K562 (cell line): ENCODE results near the gene JAKMIP1. TPM values are rescaled to one million over a fixed set of nuclear protein-coding genes. Genes with fewer than 3 reads are reported as not detected.

Experiments used
- ATAC-seq: fragments of 200-7000 bp; cut with Tn5 transposase; 3 replicates; pipeline ENCODE4 v1.9.1; 2020; ENCODE audit warnings: moderate library complexity
- BruUV-seq: library from RNA; stranded (reverse); fragments of 400-500 nt; replicated peaks from 2 replicates; lab custom pipeline; 2021; lab: Mats Ljungman, UMichigan
- CTCF ChIA-PET: fragments of 300-600 bp; formaldehyde crosslinking; extraction: SDS; loops from one replicate; lab custom pipeline; 2021; ENCODE audit warnings: low intra/inter-chr PET ratio; lab: Yijun Ruan, JAX
- POLR2A ChIA-PET: fragments of 300-600, 350-650 bp; sonication (Branson Sonifier 250); formaldehyde crosslinking; extraction: SDS; loops from one replicate; lab custom pipeline; 2021; ENCODE audit warnings: antibody characterized with exemption, inconsistent platforms; lab: Yijun Ruan, JAX
- DNase-seq, 4 experiments: peaks; one replicate each; pipeline versions ENCODE4 v3.0.0 to v3.0.0-alpha.2; 2011 to 2018; ENCODE audit warnings: low spot score in 3 of 4, mixed read lengths in 3 of 4; ENCODE audit errors: extremely low read depth in 1 of 4
- FAIRE-seq: peaks from 2 replicates; lab custom pipeline; 2011; peaks lifted over from hg19 to GRCh38; lab: Jason Lieb, UNC
- H2AFZ ChIP-seq: 2 replicates; pipeline ENCODE4 v1.6.0; 2011; ENCODE audit warnings: low read depth, low read length, control low read depth, inconsistent platforms
- H3K27ac ChIP-seq: fragments of 200-600 bp; 3 replicates; pipeline ENCODE4 v1.8.0; 2011; ENCODE audit warnings: low read depth, mild to moderate bottlenecking, control low read depth, inconsistent platforms, low read length, moderate library complexity, mixed read lengths; ENCODE audit errors: extremely low read depth
- H3K27me3 ChIP-seq, 2 experiments: fragments of 300-600 bp in 1 of 2; 2 replicates in 1 of 2; 3 replicates in 1 of 2; pipeline versions ENCODE4 v1.6.0 to v1.8.0; 2011; ENCODE audit warnings: inconsistent platforms in 2 of 2, low read length in 2 of 2, mild to moderate bottlenecking in 1 of 2, mixed read lengths in 1 of 2, moderate library complexity in 1 of 2; ENCODE audit not compliant: control insufficient read depth in 2 of 2, insufficient read depth in 2 of 2
- H3K36me3 ChIP-seq: fragments of 300-600 bp; 3 replicates; pipeline ENCODE4 v1.8.0; 2011; ENCODE audit warnings: mild to moderate bottlenecking, low read length, inconsistent platforms; ENCODE audit not compliant: control insufficient read depth, insufficient read depth
- H3K4me1 ChIP-seq, 2 experiments: fragments of 200-600 bp in 1 of 2; replicated peaks in 1 of 2; 2 replicates in 1 of 2; 3 replicates in 1 of 2; pipeline versions ENCODE4 v1.5.1 to v1.8.0; 2011; ENCODE audit warnings: inconsistent platforms in 2 of 2, low read length in 2 of 2, mild to moderate bottlenecking in 1 of 2, mixed read lengths in 1 of 2, moderate library complexity in 1 of 2; ENCODE audit not compliant: control insufficient read depth in 2 of 2, insufficient read depth in 2 of 2
- H3K4me2 ChIP-seq: 2 replicates; pipeline ENCODE4 v1.6.1; 2011; ENCODE audit warnings: low read length, control low read depth, inconsistent platforms, mixed read lengths; ENCODE audit not compliant: insufficient read depth
- H3K4me3 ChIP-seq: fragments of 200-600 bp; sonication (generic), shearing (Covaris generic); 2 replicates; pipeline ENCODE4 v1.5.1; 2016; ENCODE audit warnings: control low read depth, inconsistent platforms
- H3K79me2 ChIP-seq: fragments of 200-600 bp; 3 replicates; pipeline ENCODE4 v1.8.0; 2011; ENCODE audit warnings: low read length, inconsistent platforms; ENCODE audit not compliant: control insufficient read depth, insufficient read depth
- H3K9ac ChIP-seq, 2 experiments: 2 replicates each; pipeline versions ENCODE4 v1.6.0 to v1.6.1; 2011; ENCODE audit warnings: low read depth in 2 of 2, low read length in 2 of 2, control low read depth in 1 of 2, inconsistent platforms in 1 of 2, mild to moderate bottlenecking in 1 of 2, mixed read lengths in 1 of 2; ENCODE audit not compliant: insufficient read depth in 1 of 2
- H3K9me1 ChIP-seq: one replicate; pipeline ENCODE4 v1.6.0; 2011; ENCODE audit warnings: inconsistent platforms, mild to moderate bottlenecking, low read length, moderate library complexity; ENCODE audit not compliant: control insufficient read depth, insufficient read depth
- H3K9me3 ChIP-seq: replicated peaks from 2 replicates; pipeline ENCODE4 v1.5.1; 2011; ENCODE audit warnings: low read depth, low read length, inconsistent platforms; ENCODE audit not compliant: control insufficient read depth, insufficient read depth
- H4K20me1 ChIP-seq: replicated peaks from 2 replicates; pipeline ENCODE4 v1.6.1; 2011; ENCODE audit warnings: low read length, inconsistent platforms, mixed read lengths; ENCODE audit not compliant: control insufficient read depth, insufficient read depth
- CC2D1A ChIP-seq: fragments of 450-650 bp; IDR thresholded peaks from 2 replicates; pipeline ENCODE4 v1.6.1; 2017; ENCODE audit warnings: mild to moderate bottlenecking
- DDX20 ChIP-seq: fragments of 450-650 bp; IDR thresholded peaks from 2 replicates; pipeline ENCODE4 v1.6.1; 2016; ENCODE audit warnings: missing genetic modification characterization, low read depth, mild to moderate bottlenecking, missing compliant biosample characterization, moderate library complexity
- GTF2A2 ChIP-seq: IDR thresholded peaks from 2 replicates; pipeline ENCODE4 v1.6.1; 2016; ENCODE audit warnings: mild to moderate bottlenecking, missing genetic modification characterization, missing compliant biosample characterization
- LEF1 ChIP-seq: fragments of 450-650 bp; IDR thresholded peaks from 2 replicates; pipeline ENCODE4 v1.6.1; 2016; ENCODE audit warnings: mild to moderate bottlenecking
- MTA2 ChIP-seq: fragments of 450-650 bp; IDR thresholded peaks from 2 replicates; pipeline ENCODE4 v1.6.1; 2016; ENCODE audit warnings: low read depth
- NFRKB ChIP-seq: fragments of 450-650 bp; IDR thresholded peaks from 2 replicates; pipeline ENCODE4 v1.6.1; 2016; ENCODE audit warnings: low read depth
- RNF219 ChIP-seq: fragments of 250-450 bp; sonication (Bioruptor Pico); IDR thresholded peaks from 2 replicates; pipeline ENCODE4 v1.5.0; 2022; ENCODE audit warnings: mild to moderate bottlenecking
- SMARCE1 ChIP-seq: fragments of 450-650 bp; IDR thresholded peaks from 2 replicates; pipeline ENCODE4 v1.7.1; 2016; ENCODE audit warnings: mild to moderate bottlenecking
- TRIM24 ChIP-seq, 2 experiments: fragments of 450-650 bp; IDR thresholded peaks; 2 replicates each; pipeline ENCODE4 v1.6.1; 2016
- USF1 ChIP-seq: sonication (generic); formaldehyde crosslinking; IDR thresholded peaks from 2 replicates; pipeline ENCODE4 v1.9.0; 2022; ENCODE audit warnings: mild to moderate bottlenecking, missing genetic modification reagents
- ZNF764 ChIP-seq: fragments of 250-450 bp; sonication (Bioruptor Pico); IDR thresholded peaks from 2 replicates; pipeline ENCODE4 v1.4.0; 2020; ENCODE audit warnings: low read depth, mild to moderate bottlenecking, moderate library complexity
- WGBS: fragments of 100-300 bp; shearing (Covaris generic); methylation state at CpG from one replicate; pipeline ENCODE4 v1.1.6; 2016; ENCODE audit warnings: low coverage, mixed read lengths; ENCODE audit not compliant: insufficient coverage; ENCODE audit errors: missing lambda C conversion rate; 5-methylcytosine and 5-hydroxymethylcytosine counted together
- in situ Hi-C: fragments of 300-500 bp; cut with MboI; formaldehyde crosslinking; loops from 4 replicates; pipeline ENCODE4 v1.15.0; 2018; ENCODE audit warnings: inconsistent platforms, mixed read lengths
- intact Hi-C: fragments of 100-400 bp; cut with micrococcal nuclease; formaldehyde crosslinking; loops from 2 replicates; pipeline ENCODE4 v1.14.2; 2022
- polyA plus RNA-seq, 8 experiments: library from polyadenylated mRNA; depleted of rRNA in 4 of 8; stranded (reverse) in 5 of 8; unstranded in 3 of 8; fragments of >200 nt; fragmentation: Nextera tagmentation in 2 of 8; fragmentation: Illumina TruSeq in 1 of 8; extraction: Ambion mirVana in 2 of 8; extraction: Trizol in 1 of 8; gene quantifications; 2 replicates each; pipeline versions ENCODE4 v1.2.1 to v1.2.3, GENCODE V29; 2011 to 2014; ENCODE audit warnings: inconsistent platforms in 1 of 8, missing spikeins in 1 of 8
- total RNA-seq, 7 experiments: library from RNA; depleted of rRNA in 6 of 7; stranded (reverse); fragments of >200 nt in 6 of 7; fragmentation: Illumina TruSeq in 2 of 7; extraction: Trizol in 2 of 7; gene quantifications; 2 replicates each; pipeline versions ENCODE4 v1.2.1 to v1.2.3, GENCODE V29; 2011 to 2021; ENCODE audit warnings: low replicate concordance in 1 of 7

Gene JAKMIP1
- total and polyA plus RNA-seq, 9 of the 15 experiments (the other 6 are each of a cell fraction or from before 2014, with no cell fraction given), result not detected

GRCh38 chr4:6198768-6199421 lies 1.5 kb downstream of the JAKMIP1 start:
- TF ChIP-seq NFRKB (no peak), LEF1 (no peak), CC2D1A (no peak), TRIM24 (IDR thresholded peaks at IDR 0.05) (no peak), MTA2 (no peak), RNF219 (no peak), GTF2A2 (tag) (no peak), USF1 (CRISPR knock-in tag) (no peak), SMARCE1 (no peak), DDX20 (tag) (no peak), ZNF764 (CRISPR knock-in tag) (no peak)
- CTCF ChIA-PET, result no interaction called here
- no peak overlapping the region for H3K4me3 ChIP-seq
- no peaks in the 10 kb centered on the region for H3K36me3 ChIP-seq
- FAIRE-seq, result no peak
- no peaks in the 10 kb centered on the region for H3K79me2 ChIP-seq
- DNase-seq, result no peak
- peaks cover 2 to 32% of the 10 kb centered on the region in 2 experiments; a peak in 3 of 5 replicates for H3K27me3 ChIP-seq
- in situ Hi-C loops (no loop called here), intact Hi-C loops (no loop called here)
- POLR2A ChIA-PET, result no interaction called here
- BruUV-seq, result no TSS peak
- no peaks in the 10 kb centered on the region for H3K9me1 ChIP-seq
- no peak for ATAC-seq
- no peaks in the 10 kb centered on the region for H3K9me3 ChIP-seq
- H3K4me1 ChIP-seq, result peaks cover 0 to 21% of the 10 kb centered on the region in 2 experiments; a peak in 2 of 5 replicates
- no peak overlapping the region for H3K4me2 ChIP-seq
- no peaks in the 10 kb centered on the region for H4K20me1 ChIP-seq
- 19% methylated on average over 24 of the region's 27 CpGs for WGBS
- H2AFZ ChIP-seq, result no peak overlapping the region
- H3K27ac ChIP-seq, result no peak overlapping the region
- no peak overlapping the region for H3K9ac ChIP-seq
